Neural progenitor cell (in vitro differentiated cells): Measurements from ENCODE around the gene SRGAP2C.
"Not testable (repeated sequence)": the region's sequence is repeated elsewhere in the genome, so short reads cannot be mapped to it uniquely, and the experiment has no call there.

ENCODE experiments used
- EZH2 ChIP-seq: fragments of 200-600 bp; sonication (generic); IDR thresholded peaks from 2 replicates; pipeline ENCODE4 v1.6.1; 2017; ENCODE audit warnings: antibody characterized with exemption, mild to moderate bottlenecking, moderate library complexity
- EZH2phosphoT487 ChIP-seq: fragments of 200-600 bp; sonication (generic); IDR thresholded peaks from 2 replicates; pipeline ENCODE4 v1.6.1; 2017; ENCODE audit warnings: antibody characterized with exemption
- TF ChIP-seq, protein P1 (sequence below): fragments of 200-600 bp; sonication (generic); IDR thresholded peaks from 2 replicates; pipeline ENCODE4 v1.5.1; 2017; ENCODE audit warnings: antibody characterized with exemption, mild to moderate bottlenecking

DNA sequence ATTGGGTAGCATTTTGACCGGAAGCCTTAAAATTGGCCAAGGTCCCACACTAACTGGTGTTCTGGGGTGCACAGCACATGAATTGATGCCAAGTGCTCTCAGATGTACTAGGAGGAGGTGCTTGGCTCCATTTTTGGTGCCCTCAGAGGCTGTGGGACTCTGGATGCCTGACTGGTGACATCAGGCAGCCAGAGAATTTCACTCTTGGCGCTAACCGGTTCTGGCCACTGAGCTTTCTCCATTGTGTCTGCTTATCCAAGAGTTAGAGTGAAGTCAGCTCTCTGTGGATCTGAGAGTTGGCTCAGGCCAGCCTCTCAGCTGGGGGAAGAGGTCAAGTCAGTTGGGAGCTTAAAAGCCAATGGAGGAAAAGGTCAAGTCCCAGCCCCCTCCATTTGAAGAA is 200.4 kb downstream of the SRGAP2C start:
- TF ChIP-seq, protein P1, sequence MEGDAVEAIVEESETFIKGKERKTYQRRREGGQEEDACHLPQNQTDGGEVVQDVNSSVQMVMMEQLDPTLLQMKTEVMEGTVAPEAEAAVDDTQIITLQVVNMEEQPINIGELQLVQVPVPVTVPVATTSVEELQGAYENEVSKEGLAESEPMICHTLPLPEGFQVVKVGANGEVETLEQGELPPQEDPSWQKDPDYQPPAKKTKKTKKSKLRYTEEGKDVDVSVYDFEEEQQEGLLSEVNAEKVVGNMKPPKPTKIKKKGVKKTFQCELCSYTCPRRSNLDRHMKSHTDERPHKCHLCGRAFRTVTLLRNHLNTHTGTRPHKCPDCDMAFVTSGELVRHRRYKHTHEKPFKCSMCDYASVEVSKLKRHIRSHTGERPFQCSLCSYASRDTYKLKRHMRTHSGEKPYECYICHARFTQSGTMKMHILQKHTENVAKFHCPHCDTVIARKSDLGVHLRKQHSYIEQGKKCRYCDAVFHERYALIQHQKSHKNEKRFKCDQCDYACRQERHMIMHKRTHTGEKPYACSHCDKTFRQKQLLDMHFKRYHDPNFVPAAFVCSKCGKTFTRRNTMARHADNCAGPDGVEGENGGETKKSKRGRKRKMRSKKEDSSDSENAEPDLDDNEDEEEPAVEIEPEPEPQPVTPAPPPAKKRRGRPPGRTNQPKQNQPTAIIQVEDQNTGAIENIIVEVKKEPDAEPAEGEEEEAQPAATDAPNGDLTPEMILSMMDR, result not testable (repeated sequence)
- TF ChIP-seq EZH2, EZH2phosphoT487: not testable (repeated sequence)
